ENCODE results near the gene GRID2. TPM values are rescaled to one million over a fixed set of nuclear protein-coding genes. Genes with fewer than 3 reads are reported as not detected.

GRID2 gene
- total RNA-seq, 1 donor from 2014 or later = not detected

GRCh38 chr4:92840880-92841279, 537.1 kb downstream of the GRID2 start:
- no peaks in the 10 kb centered on the region for H3K36me3 ChIP-seq
- no peak overlapping the region for H3K27ac ChIP-seq
- no peaks in the 10 kb centered on the region for H3K9me3 ChIP-seq
- TF ChIP-seq POLR2AphosphoS5 (IDR thresholded peaks at IDR 0.05; ENCODE audit: insufficient read depth in 1 of 2, low read depth in 1 of 2) (no peak), POLR2A (IDR thresholded peaks at IDR 0.05) (no peak), CTCF (IDR thresholded peaks at IDR 0.05) (no peak)
- no peaks in the 10 kb centered on the region for H3K4me1 ChIP-seq
- H3K27me3 ChIP-seq = no peaks in the 10 kb centered on the region
- intact Hi-C loops (cut with DNase I) = no loop called here
- DNase-seq (ENCODE audit: extremely low spot score in 2 of 2) = no peak
- no peak overlapping the region for H3K4me3 ChIP-seq

- Histone ChIP-seq H3K27me3 (no peaks in the 10 kb centered on the region), H3K27ac (no peak overlapping the region), H3K4me1 (no peaks in the 10 kb centered on the region), H3K36me3 (no peaks in the 10 kb centered on the region), H3K9me3 (no peaks in the 10 kb centered on the region), H3K4me3 (no peak overlapping the region)
- no peak for DNase-seq (ENCODE audit: extremely low spot score in 2 of 2)
- intact Hi-C loops (cut with DNase I) = no loop called here
- no peak for TF ChIP-seq POLR2AphosphoS5 (IDR thresholded peaks at IDR 0.05; ENCODE audit: insufficient read depth in 1 of 2, low read depth in 1 of 2)
- TF ChIP-seq CTCF (IDR thresholded peaks at IDR 0.05) = no peak
- no peak for TF ChIP-seq POLR2A (IDR thresholded peaks at IDR 0.05)
Measured at GRCh38 chr4:92843784-92844183, 540.0 kb downstream of the GRID2 start.

- Histone ChIP-seq H3K27ac (no peak overlapping the region), H3K27me3 (no peaks in the 10 kb centered on the region), H3K36me3 (no peaks in the 10 kb centered on the region), H3K9me3 (no peaks in the 10 kb centered on the region), H3K4me3 (no peak overlapping the region), H3K4me1 (no peaks in the 10 kb centered on the region)
- no peak for DNase-seq (ENCODE audit: extremely low spot score in 2 of 2)
- intact Hi-C loops (cut with DNase I) = no loop called here
- no peak for TF ChIP-seq CTCF (IDR thresholded peaks at IDR 0.05)
Measured at GRCh38 chr4:92847026-92847425, 543.3 kb downstream of the GRID2 start.

GRCh38 chr4:92862509-92862908, 558.7 kb downstream of the GRID2 start:
- H3K27me3 ChIP-seq = no peaks in the 10 kb centered on the region
- TF ChIP-seq POLR2A (IDR thresholded peaks at IDR 0.05) (no peak), CTCF (IDR thresholded peaks at IDR 0.05) (no peak), POLR2AphosphoS5 (IDR thresholded peaks at IDR 0.05; ENCODE audit: insufficient read depth in 1 of 2, low read depth in 1 of 2) (no peak)
- intact Hi-C loops (cut with DNase I) = no loop called here
- H3K4me1 ChIP-seq = no peaks in the 10 kb centered on the region
- no peaks in the 10 kb centered on the region for H3K9me3 ChIP-seq
- H3K36me3 ChIP-seq = no peaks in the 10 kb centered on the region
- DNase-seq (ENCODE audit: extremely low spot score in 2 of 2) = no peak
- H3K27ac ChIP-seq = no peak overlapping the region
- H3K4me3 ChIP-seq = no peak overlapping the region

- H3K27me3 ChIP-seq = no peaks in the 10 kb centered on the region
- no peak overlapping the region for H3K27ac ChIP-seq
- no peak overlapping the region for H3K4me3 ChIP-seq
- intact Hi-C loops (cut with DNase I) = no loop called here
- no peak for TF ChIP-seq CTCF (IDR thresholded peaks at IDR 0.05)
- TF ChIP-seq POLR2AphosphoS5 (IDR thresholded peaks at IDR 0.05; ENCODE audit: insufficient read depth in 1 of 2, low read depth in 1 of 2) = no peak
- TF ChIP-seq POLR2A (IDR thresholded peaks at IDR 0.05) = no peak
- no peak for DNase-seq (ENCODE audit: extremely low spot score in 2 of 2)
- H3K36me3 ChIP-seq = no peaks in the 10 kb centered on the region
- no peaks in the 10 kb centered on the region for H3K4me1 ChIP-seq
- no peaks in the 10 kb centered on the region for H3K9me3 ChIP-seq
Measured at GRCh38 chr4:92864096-92864495, 560.3 kb downstream of the GRID2 start.
